Psoas muscle (tissue), 8 donors: ENCODE measurements around the gene WDR35. TPM values are rescaled to one million over a fixed set of nuclear protein-coding genes. Genes with fewer than 3 reads are reported as not detected.

ENCODE experiments used
- ATAC-seq, 4 donors: fragments of 200-7000 bp; cut with Tn5 transposase; one replicate each; pipeline ENCODE4 v1.9.1; 2020; ENCODE audit warnings: moderate library complexity in 3 of 4, mild to moderate bottlenecking in 2 of 4
- DNase-seq, 2 donors: peaks; one replicate each; pipeline ENCODE4 v3.0.0-alpha.2; 2020
- H3K27ac ChIP-seq: fragments of 200-600 bp; one replicate; pipeline ENCODE4 v1.8.0; 2022
- H3K27me3 ChIP-seq, 3 donors: fragments of 200-600 bp in 1 of 3; one replicate each; pipeline versions ENCODE4 v1.6.1 to v1.8.0; 2013 to 2022; ENCODE audit warnings: low read length in 2 of 3, mild to moderate bottlenecking in 2 of 3, moderate library complexity in 1 of 3; ENCODE audit not compliant: insufficient read depth in 3 of 3
- H3K36me3 ChIP-seq, 2 donors: fragments of 200-600 bp in 1 of 2; one replicate each; pipeline versions ENCODE4 v1.6.1 to v1.8.0; 2013 to 2022; ENCODE audit warnings: low read depth in 1 of 2, mild to moderate bottlenecking in 1 of 2, moderate library complexity in 1 of 2; ENCODE audit not compliant: insufficient read depth in 1 of 2
- H3K4me1 ChIP-seq: fragments of 200-600 bp; one replicate; pipeline ENCODE4 v1.8.0; 2022
- H3K4me3 ChIP-seq: fragments of 200-600 bp; one replicate; pipeline ENCODE4 v1.8.0; 2022; ENCODE audit warnings: mild to moderate bottlenecking
- H3K9me3 ChIP-seq: fragments of 200-600 bp; one replicate; pipeline ENCODE4 v1.8.0; 2022
- CTCF ChIP-seq: fragments of 200-600 bp; IDR thresholded peaks from one replicate; pipeline ENCODE4 v1.8.0; 2022; ENCODE audit warnings: antibody characterized with exemption
- WGBS, 3 donors: extraction: QIAGEN DNeasy Blood & Tissue Kit; methylation state at CpG; one replicate each; pipeline versions ENCODE4 v1.1.6 to v1.1.7; 2013; 5-methylcytosine and 5-hydroxymethylcytosine counted together
- intact Hi-C, 2 donors: fragments of 100-400 bp; cut with DNase I; formaldehyde crosslinking; loops; one replicate each; pipeline versions ENCODE4 v1.11.0 to v1.14.2; 2022
- polyA plus RNA-seq, 3 donors: library from polyadenylated mRNA; stranded (reverse); fragments of 200-250 nt; gene quantifications; one replicate each; pipeline ENCODE4 v1.2.3, GENCODE V29; 2013
- total RNA-seq, 4 donors: library from RNA; stranded (reverse); fragmentation: NEBNext Ultra II Directional in 2 of 4; extraction: Animal tissue kit (Norgen Biotek cat#: 25700) in 2 of 4; gene quantifications; one replicate each; pipeline versions ENCODE4 v1.2.1 to v1.2.4, GENCODE V29; 2021 to 2023
- donor health status: healthy with polysubstance abuse.
- donor health status: DM: no; HTN: no; CAD: no; lungs with moderate emphysema.
- donor health status: Bipolar disorder and iron deficiency.
- donor health status: healthy.
- donor health status: DM: yes; HTN: yes; CAD: no.
- donor health status: DM: no; HTN: no; CAD: no.
- donor health status: DM: no; HTN: no; CAD: no.
- donor health status: DM: yes; HTN: yes; CAD: no.

Gene WDR35
- total and polyA plus RNA-seq, 7 donors, result 1.7 to 6.1 (median 3.4) TPM

DNA sequence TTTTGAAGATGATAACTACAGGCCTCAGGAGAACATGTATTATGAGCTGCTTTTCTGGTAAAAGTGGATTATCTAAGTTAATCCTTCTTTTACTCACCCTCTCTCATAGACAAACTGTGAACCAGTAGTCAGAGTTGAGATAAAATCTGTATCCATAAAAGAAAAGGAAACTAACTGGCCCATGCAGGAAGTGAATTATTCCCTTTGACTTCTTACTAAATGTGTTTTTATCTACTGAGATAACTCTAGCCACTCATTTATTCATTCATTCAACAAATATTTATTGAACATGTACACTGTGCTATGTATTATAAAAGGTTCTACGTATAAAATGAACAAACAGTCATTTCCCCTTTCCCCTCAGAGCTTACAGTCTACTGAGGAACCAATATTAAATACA is 10.0 kb downstream of the WDR35 start:
- 84 to 94% (median 88%) methylated on average over 1 of the region's 1 CpG for WGBS, 3 donors
- peaks cover 2 to 57% of the 10 kb centered on the region in 2 donors for H3K36me3 ChIP-seq
- H3K4me3 ChIP-seq, result no peak overlapping the region
- intact Hi-C loops, result no loop called here
- no peaks in the 10 kb centered on the region for H3K9me3 ChIP-seq
- no peaks in the 10 kb centered on the region for H3K27me3 ChIP-seq
- H3K4me1 ChIP-seq, result no peaks in the 10 kb centered on the region
- no peak for TF ChIP-seq CTCF
- no peak for ATAC-seq
- no peak overlapping the region for H3K27ac ChIP-seq
- DNase-seq, result no peak

GRCh38 chr2:19973466-19973865 is 16.4 kb downstream of the WDR35 start:
- no peak for TF ChIP-seq CTCF
- no peaks in the 10 kb centered on the region for H3K4me1 ChIP-seq

DNA sequence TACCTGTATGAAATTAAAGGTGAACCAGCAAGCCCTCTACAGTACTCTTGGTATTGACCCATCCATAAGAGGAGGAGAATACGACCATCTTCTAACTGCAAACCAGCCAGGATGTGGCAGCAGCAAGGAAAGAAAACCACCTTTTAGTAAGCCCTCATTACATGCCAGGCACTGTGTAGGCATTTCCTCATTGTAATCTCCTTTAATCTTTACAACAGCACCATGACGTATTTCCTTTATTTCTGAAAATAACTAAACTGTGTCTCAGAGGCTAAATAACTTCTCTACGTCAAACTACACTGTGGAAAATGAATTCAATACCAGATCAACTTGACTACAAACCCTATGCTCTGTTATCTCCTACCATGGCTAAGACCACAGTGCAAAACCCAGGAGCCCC is 18.2 kb downstream of the WDR35 start:
- Histone ChIP-seq H3K27ac (no peak overlapping the region), H3K4me1 (no peaks in the 10 kb centered on the region), H3K4me3 (no peak overlapping the region), H3K36me3 (peaks cover 0 to 51% of the 10 kb centered on the region in 2 donors), H3K27me3 (no peaks in the 10 kb centered on the region), H3K9me3 (no peaks in the 10 kb centered on the region)
- WGBS, 3 donors, result 73 to 83% (median 82%) methylated on average over 3 of the region's 3 CpGs
- no peak for TF ChIP-seq CTCF
- ATAC-seq (no peak), DNase-seq (no peak)
- intact Hi-C loops, result no loop called here

More at GRCh38 chr2:19973466-19973865, 16.4 kb downstream of the WDR35 start:
- Histone ChIP-seq H3K27me3 (no peaks in the 10 kb centered on the region), H3K9me3 (no peaks in the 10 kb centered on the region), H3K27ac (no peak overlapping the region), H3K4me3 (no peak overlapping the region), H3K36me3 (peaks cover 2 to 53% of the 10 kb centered on the region in 2 donors)
- intact Hi-C loops, result no loop called here
- WGBS, 3 donors, result 80 to 83% (median 80%) methylated on average over 8 of the region's 8 CpGs
- ATAC-seq, result no peak
- DNase-seq, result no peak

DNA sequence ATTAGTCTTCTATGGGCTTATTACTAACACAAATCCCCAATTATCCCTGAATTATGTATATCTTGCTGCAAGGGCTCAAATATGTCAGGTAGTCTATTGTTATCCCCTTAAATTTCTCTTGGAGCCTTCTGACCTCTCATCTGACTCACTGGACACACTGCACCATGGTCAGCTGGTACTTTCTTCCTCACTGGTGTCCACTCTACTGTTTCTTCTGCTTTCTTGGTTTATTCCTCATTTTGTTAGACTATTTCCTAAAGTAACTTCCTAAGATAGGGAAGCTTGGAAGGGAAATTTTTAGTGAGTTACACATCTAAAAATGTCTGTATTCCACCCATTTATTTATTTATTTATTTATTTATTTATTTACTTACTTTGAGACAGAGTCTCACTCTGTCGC is 26.5 kb downstream of the WDR35 start:
- DNase-seq (no peak), ATAC-seq (no peak)
- H3K27me3 ChIP-seq, result no peaks in the 10 kb centered on the region
- WGBS, 3 donors, result 100% methylated on average over 1 of the region's 1 CpG
- no peak overlapping the region for H3K27ac ChIP-seq
- no peak overlapping the region for H3K4me3 ChIP-seq
- H3K4me1 ChIP-seq, result no peaks in the 10 kb centered on the region
- intact Hi-C loops, result no loop called here
- H3K9me3 ChIP-seq, result no peaks in the 10 kb centered on the region
- no peak for TF ChIP-seq CTCF
- peaks cover 0 to 31% of the 10 kb centered on the region in 2 donors for H3K36me3 ChIP-seq
